Measurements from ENCODE around the gene GAL3ST2.
A peak's percentile ranks its signal among the peaks of the same experiment; 100 is the strongest.
"Not testable (repeated sequence)": the region's sequence is repeated elsewhere in the genome, so short reads cannot be mapped to it uniquely, and the experiment has no call there.

The GAL3ST2 gene

DNA sequence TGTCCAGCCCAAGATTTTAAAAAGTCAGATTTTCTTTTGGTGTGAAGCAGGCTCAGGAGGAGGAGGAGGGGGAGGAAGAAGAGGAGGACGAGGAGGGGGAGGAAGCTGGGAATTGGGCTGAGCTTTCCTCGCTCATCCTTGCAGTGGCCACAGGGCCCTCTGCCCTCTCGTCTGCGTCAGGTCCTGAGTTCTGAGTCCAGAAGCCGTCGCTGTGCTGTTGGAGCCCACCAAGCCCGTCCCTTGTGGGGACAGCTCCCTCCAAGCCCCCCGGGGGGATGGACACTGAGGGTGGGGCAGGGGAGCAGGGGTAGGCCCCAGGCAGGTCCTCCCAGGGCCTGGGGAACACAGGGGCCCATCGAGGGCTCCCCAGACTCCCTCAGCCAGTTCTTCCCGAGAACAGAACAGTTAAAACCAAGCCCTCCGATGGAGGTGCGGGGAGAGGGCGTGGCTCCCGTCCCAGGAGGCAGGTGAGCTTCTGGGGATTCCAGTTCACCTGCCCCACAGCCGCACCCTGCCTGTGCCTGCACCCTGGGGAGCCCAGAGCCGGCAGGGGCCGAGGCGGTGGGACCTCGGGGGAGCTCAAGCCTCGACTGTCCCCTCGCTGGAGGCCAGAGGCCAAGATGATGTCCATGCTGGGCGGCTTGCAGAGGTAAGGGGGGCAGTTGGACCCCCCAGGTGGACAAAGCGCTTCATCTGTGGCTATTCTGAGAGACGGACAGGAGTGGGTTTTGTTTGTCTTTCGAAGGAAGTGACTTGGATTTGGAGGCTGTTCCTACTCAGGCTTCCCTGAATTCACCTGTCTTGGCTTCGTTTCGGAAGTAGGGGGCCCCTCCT, at the start of gene GAL3ST2:
Gene GAL3ST2, plus strand, starts transcription at position 487 of the 834 bp plus-strand sequence. Its CDS starts 134 bp downstream, at position 621.
- no peak for DNase-seq (ENCODE audit: low spot score)

DNA sequence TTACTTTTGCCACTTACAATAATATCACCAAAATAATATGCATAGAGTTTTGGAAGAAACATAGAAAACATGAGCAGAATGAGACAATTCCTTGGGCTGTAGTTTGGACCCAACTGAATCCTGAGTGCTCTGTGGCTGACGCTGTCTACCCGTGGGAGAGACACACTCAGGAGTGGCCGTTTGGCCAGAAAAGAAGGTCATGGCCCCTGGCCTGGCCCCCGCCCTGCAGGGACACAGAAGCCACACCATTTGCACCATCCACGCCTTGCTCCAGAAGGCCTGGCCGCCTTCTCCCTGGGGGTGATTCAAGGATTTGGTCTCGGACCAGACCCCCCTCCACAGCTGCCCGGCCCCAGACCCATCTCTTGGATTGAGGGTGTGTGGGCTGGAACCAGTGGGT, 48.6 kb upstream of the GAL3ST2 start:
- no peak for DNase-seq (ENCODE audit: low spot score)

DNA sequence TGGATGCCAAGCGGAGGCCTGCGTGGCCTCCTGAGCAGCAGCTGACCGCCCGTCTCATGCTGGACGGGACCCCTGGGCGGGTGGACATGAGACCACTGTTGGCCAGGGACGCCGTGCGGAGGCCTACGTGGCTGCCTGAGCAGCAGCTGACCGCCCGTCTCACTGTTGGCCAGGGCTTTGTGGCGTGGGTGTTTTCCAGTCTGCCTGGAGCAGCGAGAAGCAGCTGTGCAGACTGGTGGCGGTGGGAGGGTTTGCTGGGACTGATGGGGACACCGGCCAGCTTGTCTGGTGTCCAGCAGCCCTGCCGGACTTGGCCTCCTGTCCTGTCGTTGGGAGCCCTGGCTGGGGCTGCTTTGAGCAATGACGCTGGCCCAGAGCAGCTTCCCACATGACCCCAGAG, 48.0 kb upstream of the GAL3ST2 start:
- no peak for DNase-seq (ENCODE audit: low spot score)

DNA sequence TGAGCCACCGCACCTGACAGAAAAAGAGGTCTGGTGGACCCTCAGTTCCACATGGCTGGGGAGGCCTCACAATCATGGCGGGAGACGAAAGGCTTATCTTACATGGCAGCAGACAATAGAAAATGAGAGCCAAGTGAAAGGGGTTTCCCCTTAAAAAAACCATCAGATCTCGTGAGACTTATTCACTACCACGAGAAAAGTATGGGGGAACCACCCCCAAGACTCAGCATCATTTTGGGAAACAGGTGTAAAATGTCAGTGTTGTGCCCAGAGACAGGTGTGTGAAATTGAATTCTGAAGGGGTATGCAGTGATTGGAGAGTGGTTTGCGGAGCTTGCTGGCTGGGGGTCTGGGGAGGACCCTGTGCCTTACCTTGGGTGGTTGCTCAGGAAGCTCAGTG, 46.8 kb upstream of the GAL3ST2 start:
- no peak for DNase-seq (ENCODE audit: low spot score)

DNA sequence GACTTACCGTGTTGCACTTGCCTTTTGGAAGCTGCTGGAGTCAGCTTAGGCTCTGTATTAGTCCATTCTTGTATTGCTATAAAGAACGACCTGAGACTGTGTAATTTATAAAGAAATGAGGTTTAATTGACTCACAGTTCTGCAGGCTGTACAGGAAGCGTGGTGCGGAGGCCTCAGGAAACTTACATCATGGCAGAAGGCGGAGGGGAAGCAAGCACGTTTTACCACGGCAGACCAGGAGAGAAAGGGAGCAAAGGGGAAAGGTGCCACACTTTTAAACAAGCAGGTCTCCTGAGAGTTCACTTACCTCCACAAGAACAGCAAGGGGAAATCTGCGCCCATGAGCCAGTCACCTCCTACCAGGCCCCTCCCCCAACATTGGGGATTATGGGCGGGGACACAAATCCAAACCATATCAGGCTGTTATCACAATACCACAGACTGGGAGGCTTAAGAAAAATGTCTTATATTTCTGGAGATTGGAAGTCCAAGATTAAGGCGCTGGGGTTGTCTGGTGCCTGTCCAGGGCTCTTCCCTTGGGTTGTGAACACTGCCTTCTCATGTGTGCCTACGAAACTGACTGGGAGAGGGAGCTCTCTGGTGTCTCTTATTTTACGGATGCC, 45.8 kb upstream of the GAL3ST2 start:
- no peak for DNase-seq (ENCODE audit: low spot score)

DNA sequence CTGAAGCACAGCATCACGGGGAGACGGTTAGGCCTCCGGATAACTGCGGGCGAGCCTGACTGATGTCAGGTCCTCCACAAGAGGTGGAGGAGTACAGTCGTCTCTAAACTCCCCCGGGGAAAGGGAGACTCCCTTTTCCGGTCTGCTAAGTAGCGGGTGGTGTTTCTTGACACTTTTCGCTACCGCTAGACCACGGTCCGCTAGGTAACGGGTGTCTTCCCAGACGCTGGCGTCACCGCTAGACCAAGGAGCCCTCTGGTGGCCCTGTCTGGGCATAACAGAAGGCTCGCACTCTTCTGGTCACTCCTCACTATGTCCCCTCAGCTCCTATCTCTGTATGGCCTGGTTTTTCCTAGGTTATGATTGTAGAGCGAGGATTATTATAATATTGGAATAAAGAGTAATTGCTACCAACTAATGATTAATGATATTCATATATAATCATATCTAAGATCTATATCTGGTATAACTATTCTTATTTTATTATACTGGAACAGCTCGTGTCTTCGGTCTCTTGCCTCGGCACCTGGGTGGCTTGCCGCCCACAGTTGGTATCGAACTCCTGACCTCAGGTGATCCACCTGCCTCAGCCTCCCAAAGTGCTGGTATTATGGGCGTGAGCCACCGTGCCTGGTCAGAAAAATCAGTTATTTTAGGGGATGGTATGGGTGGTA, 44.0 kb upstream of the GAL3ST2 start:
- peak; percentile 34 for DNase-seq (ENCODE audit: low spot score)

DNA sequence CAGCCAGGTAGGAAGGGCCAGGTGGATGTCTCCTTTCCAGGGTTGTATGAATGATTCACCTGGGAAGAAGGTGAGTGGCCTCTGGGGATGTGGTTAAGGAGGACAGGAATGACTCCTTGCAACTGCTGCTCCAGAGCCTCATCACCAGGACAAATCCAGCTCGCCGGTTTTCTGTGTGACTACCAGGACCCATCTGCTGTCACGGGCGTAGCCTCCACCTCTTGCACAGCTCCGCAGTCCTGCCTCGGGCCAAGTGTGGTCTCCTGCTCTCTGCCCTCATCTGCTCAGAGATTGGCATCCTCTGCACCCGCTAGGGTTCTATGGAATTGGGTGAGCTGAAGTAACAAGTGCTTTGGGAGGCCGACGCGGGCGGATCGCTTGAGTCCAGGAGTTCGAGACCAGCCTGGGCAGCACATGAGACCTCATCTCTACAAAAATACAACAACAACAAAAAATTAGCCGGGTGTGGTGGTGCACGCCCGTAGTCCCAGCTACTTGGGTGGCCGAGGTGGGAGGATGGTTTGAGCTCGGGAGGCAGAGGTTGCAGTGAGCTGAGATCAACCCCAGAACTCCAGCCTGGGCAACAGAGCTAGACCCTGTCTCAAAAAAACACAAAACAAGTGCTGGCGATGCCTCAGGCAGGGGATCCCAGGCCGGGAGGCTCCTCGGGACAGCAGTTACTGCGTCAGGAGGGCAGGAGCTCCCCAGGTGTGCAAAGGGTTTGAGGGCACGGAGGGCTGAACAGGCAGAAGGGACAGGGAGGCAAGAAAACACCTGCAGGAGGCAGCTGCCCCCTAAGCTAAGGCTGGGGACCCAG, 43.0 kb upstream of the GAL3ST2 start:
- no peak for DNase-seq (ENCODE audit: low spot score)

DNA sequence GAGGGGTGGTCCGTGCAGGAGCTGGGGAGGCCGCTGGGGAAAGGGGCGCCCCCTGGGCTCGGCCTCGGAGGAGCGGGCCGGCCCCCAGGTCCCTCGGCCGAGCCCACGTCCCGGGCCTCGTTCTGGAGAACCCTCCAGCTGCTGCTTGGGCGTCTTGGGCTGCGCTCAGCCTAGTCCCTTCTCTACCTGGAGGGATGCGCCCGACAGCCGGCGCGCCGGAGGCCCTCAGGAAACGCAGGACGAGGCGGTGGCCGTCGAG, 42.5 kb upstream of the GAL3ST2 start:
- no peak for DNase-seq (ENCODE audit: low spot score)

DNA sequence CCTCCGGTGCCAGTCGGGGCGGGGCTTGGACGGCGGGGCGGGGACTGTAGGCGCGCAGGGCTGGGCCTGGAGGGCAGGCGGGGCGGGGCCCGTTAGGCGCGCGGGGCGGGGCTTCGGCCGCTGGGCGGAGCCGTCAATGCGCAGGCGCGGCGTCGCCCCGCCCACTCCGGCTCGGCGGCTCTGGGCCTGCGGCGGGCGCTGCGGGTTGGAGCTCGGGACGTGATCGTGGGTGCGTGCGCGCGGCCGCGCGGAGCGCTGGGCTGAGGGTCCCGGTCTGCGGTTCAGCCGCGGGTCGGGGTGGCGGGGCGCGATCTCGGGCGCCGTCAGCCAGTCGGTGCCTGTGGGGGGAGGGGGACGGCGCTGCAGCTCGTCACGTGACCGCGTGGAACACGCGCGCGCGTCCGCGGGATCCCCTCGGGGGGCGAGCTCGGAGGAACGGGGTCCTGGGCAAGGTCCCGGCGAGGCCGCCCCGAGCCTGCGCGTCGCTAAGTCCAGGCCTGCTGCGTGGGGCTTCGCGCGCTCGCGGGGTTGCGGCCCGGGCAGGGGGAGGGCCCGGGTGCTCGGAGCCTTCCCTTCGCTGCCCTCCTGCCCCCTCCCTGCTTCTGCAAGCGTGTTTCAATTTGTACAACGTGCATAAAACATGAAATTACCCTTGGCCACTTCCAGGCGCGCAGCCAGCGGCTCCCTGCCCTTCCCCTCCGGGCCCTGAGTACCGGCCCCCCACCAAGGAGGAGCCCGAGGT, 42.0 kb upstream of the GAL3ST2 start, which contains the start of gene D2HGDH:
Gene D2HGDH, plus strand, starts transcription at position 164 of the 742 bp plus-strand sequence. CDS start 595 bp downstream, outside the sequence.
- DNase-seq (ENCODE audit: low spot score), result peak; percentile 92

DNA sequence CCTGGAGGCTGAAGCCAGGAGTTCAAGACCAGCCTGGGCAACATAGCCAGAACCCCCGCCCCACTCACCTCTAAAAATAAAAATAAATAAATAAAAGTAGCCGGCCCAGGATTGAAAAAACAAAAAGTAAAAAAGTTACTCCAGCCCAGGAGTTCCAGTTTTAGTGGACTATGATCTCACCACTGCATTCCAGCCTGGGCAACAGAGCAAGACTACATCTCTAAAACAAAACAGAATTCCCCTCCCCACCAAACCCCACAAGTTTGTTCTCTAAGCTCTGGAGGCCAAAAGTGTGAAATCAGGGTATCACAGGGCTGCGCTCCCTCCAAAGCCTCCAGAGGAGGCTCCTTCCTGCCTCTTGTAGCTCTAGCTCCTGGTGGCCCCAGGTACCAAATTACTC, 40.5 kb upstream of the GAL3ST2 start:
- DNase-seq (ENCODE audit: low spot score), result no peak

DNA sequence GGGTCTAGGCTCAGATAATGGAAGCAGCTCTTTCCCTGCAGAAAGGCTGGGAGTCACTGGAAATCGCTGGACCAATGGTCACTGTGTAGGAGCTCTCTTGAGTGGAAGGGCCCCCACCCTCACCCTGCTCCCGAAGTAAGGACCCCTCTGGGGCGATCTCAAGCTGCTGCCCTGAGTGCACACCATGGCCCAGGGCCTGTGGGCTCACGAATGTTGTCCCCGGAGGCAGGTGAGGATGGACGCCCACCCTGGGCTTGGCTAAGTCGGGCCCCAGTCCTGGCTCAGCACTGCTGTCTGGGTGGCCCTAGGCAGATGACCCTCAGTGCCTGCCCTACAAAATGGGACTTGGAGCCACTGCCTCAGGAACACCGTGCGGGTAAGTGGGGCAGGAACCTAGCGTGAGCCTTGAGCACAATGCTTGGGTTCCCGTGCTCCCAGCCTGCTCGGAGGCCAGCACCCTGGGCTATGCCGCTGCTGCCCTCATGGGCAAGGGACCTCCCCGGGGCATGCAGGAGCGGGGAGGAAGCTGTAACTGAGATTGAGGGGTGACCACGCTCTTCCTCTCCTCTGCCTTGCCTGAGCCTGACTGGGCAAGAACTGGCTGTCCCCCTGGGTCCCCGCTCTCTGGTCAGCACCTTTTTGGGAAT, 38.5 kb upstream of the GAL3ST2 start:
- DNase-seq (ENCODE audit: low spot score), result no peak

DNA sequence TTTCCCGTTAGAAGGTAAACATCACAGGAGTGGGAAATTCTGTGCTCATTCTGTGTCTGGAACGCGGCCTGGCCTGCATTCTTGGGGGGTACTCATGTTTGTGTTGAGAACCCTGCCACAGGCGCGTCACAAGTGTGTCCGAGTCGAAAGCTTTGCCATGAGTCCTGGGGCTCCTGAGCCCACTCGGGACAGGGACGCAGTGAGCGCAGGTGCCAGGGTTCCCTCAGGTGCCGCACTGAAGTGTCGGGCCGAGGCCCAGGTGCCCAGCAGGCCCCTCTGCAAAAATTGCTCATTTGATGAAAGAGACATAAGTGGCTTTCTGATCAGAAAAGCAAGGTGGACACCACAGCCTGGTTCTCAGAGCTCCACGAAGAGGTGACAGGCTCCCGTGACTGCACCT, 37.4 kb upstream of the GAL3ST2 start:
- DNase-seq (ENCODE audit: low spot score), result no peak

DNA sequence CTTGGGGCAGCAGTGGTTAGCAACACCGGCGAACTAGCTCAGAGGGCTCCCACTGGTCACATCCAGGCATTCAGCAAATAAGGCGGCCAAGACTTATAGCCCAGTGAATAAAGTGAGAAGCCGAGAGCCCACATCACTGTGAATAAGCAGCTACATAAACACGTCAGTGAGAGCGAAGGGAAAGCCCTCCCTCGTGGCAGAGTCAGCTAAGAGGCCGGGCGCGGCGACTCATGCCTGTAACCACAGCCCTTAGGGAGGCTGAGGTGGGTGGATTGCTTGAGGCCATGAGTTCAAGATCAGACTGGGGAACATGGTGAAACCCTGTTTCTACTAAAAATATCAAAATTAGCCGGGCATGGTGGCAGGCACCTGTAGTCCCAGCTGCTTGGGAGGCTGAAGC, 37.0 kb upstream of the GAL3ST2 start:
- DNase-seq (ENCODE audit: low spot score), result no peak

DNA sequence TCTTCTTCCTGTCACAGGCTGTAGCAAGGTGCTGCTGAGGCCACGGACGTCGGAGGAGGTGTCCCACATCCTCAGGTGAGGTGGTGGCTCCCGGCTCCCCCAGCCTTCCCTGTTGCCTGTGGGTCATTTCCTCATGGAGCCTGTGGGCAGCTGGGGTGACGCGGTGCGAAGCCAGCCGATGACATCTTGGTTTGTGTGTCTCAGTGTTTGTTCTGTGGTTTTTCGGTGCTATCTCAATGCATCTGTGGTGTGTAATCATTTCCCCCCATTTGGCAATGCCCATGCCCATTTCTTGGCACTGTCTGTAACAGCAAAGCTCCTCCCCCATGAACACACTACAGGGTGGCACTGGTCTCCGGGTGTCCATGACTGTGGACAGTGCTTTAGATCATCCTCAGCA, 35.6 kb upstream of the GAL3ST2 start:
- DNase-seq (ENCODE audit: low spot score), result no peak

DNA sequence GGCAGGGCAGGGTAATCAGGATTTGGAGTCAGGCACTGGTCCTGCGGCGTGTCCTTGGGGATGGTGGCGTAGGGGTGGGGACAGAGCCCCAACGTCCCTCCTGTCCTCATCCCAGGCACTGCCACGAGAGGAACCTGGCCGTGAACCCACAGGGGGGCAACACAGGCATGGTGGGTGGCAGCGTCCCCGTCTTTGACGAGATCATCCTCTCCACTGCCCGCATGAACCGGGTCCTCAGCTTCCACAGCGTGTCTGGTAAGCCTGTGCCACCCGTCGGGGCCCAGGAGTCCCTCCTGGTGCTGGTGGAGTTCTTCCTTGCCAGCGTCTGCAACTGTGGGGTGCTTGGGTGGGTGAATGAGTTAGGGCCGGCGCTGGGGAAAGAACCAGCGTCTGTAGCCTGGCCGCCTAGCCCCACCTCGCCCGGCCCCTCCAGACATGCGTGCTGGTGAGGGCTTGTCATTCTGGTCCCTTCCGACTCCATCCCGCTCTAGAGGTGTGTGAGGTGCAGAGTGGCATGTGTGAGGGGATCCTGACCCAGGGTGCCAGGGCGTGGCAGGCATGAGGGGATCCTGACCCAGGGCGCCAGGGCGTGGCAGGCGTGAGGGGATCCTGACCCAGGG, 34.2 kb upstream of the GAL3ST2 start:
- no peak for DNase-seq (ENCODE audit: low spot score)

DNA sequence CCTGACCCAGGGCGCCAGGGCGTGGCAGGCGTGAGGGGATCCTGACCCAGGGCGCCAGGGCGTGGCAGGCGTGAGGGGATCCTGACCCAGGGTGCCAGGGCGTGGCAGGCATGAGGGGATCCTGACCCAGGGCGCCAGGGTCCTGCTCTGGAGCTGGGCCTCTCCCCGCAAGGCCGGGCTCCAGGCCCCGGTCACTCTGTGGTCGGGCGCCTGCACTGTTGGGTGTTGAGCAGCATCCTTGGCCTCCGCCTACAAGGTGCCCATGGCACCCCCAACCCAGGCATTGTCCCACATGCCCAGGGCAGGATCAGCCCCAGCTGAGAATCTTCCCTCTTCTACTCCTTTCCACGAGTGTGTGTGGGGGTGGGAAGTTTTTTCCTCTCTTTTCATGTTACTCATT, 33.6 kb upstream of the GAL3ST2 start:
- not testable (repeated sequence) for DNase-seq (ENCODE audit: low spot score)

DNA sequence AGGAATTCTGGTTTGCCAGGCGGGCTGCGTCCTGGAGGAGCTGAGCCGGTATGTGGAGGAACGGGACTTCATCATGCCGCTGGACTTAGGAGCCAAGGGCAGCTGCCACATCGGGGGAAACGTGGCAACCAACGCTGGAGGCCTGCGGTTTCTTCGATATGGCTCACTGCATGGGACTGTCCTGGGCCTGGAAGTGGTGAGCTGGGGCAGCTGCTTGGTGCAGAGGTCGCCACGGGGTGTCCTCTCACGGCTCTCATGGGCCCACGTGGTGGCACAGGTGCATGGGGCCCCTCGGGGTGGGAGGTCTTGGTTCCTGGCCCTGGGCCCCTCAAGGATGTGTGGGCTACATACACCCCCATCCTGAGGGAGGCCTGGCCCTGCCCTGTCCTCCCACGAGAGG, 33.0 kb upstream of the GAL3ST2 start:
- no peak for DNase-seq (ENCODE audit: low spot score)

DNA sequence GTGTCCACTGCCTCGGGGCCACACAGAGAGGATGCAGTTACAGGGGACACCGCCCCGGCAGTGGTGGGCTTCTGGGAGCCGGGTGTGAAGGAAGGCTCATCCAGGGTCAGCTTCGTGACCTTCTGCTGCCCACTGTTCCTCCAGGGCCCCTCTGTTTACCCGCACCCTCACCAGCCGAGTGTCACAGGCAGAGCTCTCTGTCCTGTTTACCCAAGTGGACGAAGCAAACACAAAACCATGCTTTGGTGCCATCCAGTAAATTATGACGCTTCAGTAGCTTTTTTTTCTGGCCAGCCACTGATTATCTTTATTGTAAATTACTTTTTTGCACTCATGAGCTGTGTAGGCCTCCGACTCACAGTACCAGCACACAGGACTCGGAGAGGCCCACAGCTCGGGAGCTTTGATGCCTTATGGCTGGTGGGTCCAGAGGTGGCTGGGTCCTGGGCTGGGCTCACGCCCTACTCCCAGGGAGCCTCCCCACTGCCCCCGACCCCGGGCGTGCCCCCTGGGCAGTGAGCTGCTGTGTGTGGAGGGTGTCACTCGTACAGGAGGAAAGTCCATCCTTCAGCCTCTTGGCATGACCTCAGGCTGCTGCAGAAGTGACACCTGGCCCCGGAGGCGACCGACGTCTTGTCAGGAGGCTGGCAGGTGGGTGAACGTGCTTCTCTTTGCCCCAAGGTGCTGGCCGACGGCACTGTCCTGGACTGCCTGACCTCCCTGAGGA, 32.4 kb upstream of the GAL3ST2 start:
- DNase-seq (ENCODE audit: low spot score), result no peak

DNA sequence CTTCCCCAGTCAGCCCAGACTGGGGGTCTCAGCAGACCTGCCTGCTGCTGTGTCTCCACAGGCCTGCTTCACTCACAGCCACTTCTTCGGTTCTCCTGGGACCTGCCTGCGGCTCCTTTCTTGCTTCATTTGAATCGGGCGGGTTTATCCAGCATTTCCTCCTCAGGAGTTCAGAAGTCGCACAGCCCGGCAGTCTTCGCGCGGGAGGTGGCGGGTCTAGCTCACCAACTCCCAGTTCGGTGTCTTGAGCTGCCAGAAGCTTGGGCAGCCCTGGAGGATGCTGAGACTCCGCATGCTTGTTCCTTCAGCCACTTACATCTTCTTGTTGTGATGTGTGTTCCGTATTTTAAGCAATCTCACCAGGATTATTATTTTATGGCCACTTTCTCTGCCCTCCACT, 31.3 kb upstream of the GAL3ST2 start:
- DNase-seq (ENCODE audit: low spot score), result no peak

DNA sequence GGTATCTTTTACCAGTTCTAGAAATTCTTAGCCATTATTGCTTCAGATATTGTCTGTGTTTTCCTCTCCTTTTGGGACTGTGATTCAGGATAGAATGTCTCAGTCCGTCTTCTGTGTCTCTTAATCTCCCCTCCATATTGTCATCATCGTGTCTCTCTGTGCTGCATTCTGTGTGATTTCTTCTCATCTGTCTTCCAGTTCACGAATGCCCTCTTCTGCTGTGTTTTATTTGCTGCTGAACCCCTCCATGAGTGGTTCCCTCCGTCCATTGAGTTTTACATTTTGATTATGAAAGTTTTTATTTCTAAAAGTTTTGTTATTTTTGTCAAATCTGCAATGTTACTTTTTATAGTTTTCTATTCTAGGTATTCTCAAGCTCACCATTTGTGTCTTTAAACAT, 30.5 kb upstream of the GAL3ST2 start:
- DNase-seq (ENCODE audit: low spot score), result no peak

All from hematopoietic multipotent progenitor cell treated with erythropoietin and hydrocortisone succinate and interleukin-3 and kit ligand, for 15 days (in vitro differentiated cells).